Measurements from ENCODE around the gene AGT.

GRCh38 chr1:230713138-230713537, 784 bp downstream of the AGT start:
- TF ChIP-seq CTCF (IDR thresholded peaks at IDR 0.05): no peak
- no peak for TF ChIP-seq POLR2AphosphoS5 (IDR thresholded peaks at IDR 0.05)

All from gastroesophageal sphincter (tissue), 3 donors.